Suprapubic skin (tissue), 4 donors: ENCODE results near the gene ASPN. TPM values are rescaled to one million over a fixed set of nuclear protein-coding genes. Genes with fewer than 3 reads are reported as not detected.

Experiments used
- DNase-seq, 2 donors: peaks; one replicate each; pipeline ENCODE4 v3.0.0-alpha.2; 2019; ENCODE audit warnings: low spot score in 2 of 2
- H3K27ac ChIP-seq: fragments of 200-600 bp; sonication (generic); one replicate; pipeline ENCODE4 v1.5.1; 2019
- H3K27me3 ChIP-seq: fragments of 200-600 bp; sonication (generic); one replicate; pipeline ENCODE4 v1.5.1; 2019
- H3K36me3 ChIP-seq: fragments of 200-600 bp; sonication (generic); one replicate; pipeline ENCODE4 v1.5.1; 2019
- H3K4me1 ChIP-seq: fragments of 200-600 bp; sonication (generic); one replicate; pipeline ENCODE4 v1.5.1; 2019
- H3K4me3 ChIP-seq: fragments of 200-600 bp; sonication (generic); one replicate; pipeline ENCODE4 v1.5.1; 2019; ENCODE audit warnings: mild to moderate bottlenecking
- H3K9me3 ChIP-seq: fragments of 200-600 bp; sonication (generic); one replicate; pipeline ENCODE4 v1.5.1; 2019
- EP300 ChIP-seq: sonication (generic); formaldehyde crosslinking; IDR thresholded peaks from one replicate; pipeline ENCODE4 v1.6.1; 2017; ENCODE audit warnings: antibody characterized with exemption
- POLR2A ChIP-seq, 2 donors: fragments of 450-650 bp; IDR thresholded peaks; one replicate each; pipeline ENCODE4 v1.6.1; 2017; ENCODE audit warnings: antibody characterized with exemption in 2 of 2, mild to moderate bottlenecking in 2 of 2, moderate library complexity in 2 of 2
- POLR2AphosphoS5 ChIP-seq, 3 donors: sonication (generic); formaldehyde crosslinking; IDR thresholded peaks; one replicate each; pipeline ENCODE4 v1.6.1; 2017; ENCODE audit warnings: antibody characterized with exemption in 3 of 3
- WGBS: methylation state at CpG from one replicate; pipeline ENCODE4 v1.1.5; 2018; 5-methylcytosine and 5-hydroxymethylcytosine counted together
- total RNA-seq, 4 donors: library from RNA; depleted of rRNA; stranded (reverse); fragments of >200 nt; gene quantifications; one replicate each; pipeline ENCODE4 v1.1.0, GENCODE V29; 2016
- TF ChIP-seq, protein P1 (sequence below), 2 donors: fragments of 200-600 bp in 1 of 2; fragments of 450-650 bp in 1 of 2; sonication (generic) in 1 of 2; IDR thresholded peaks; one replicate each; pipeline ENCODE4 v1.5.1; 2016 to 2019; ENCODE audit warnings: antibody characterized with exemption in 2 of 2, mild to moderate bottlenecking in 1 of 2, moderate library complexity in 1 of 2

ASPN gene
- total RNA-seq = 10 to 100 TPM in 1 of 4 donors, 1 to 10 TPM in 3; 2.8 to 13.3 (median 5.3) TPM

- WGBS = 28% methylated on average over 3 of the region's 3 CpGs
- Histone ChIP-seq H3K4me1 (peaks cover 24% of the 10 kb centered on the region), H3K27ac (peak within 1 kb of the TSS; percentile 75), H3K27me3 (no peaks in the 10 kb centered on the region), H3K36me3 (no peaks in the 10 kb centered on the region), H3K4me3 (peak within 1 kb of the TSS; percentile 11), H3K9me3 (no peaks in the 10 kb centered on the region)
- no peak for DNase-seq
- TF ChIP-seq POLR2AphosphoS5 (IDR thresholded peaks at IDR 0.05) = no peak
- TF ChIP-seq, protein P1, sequence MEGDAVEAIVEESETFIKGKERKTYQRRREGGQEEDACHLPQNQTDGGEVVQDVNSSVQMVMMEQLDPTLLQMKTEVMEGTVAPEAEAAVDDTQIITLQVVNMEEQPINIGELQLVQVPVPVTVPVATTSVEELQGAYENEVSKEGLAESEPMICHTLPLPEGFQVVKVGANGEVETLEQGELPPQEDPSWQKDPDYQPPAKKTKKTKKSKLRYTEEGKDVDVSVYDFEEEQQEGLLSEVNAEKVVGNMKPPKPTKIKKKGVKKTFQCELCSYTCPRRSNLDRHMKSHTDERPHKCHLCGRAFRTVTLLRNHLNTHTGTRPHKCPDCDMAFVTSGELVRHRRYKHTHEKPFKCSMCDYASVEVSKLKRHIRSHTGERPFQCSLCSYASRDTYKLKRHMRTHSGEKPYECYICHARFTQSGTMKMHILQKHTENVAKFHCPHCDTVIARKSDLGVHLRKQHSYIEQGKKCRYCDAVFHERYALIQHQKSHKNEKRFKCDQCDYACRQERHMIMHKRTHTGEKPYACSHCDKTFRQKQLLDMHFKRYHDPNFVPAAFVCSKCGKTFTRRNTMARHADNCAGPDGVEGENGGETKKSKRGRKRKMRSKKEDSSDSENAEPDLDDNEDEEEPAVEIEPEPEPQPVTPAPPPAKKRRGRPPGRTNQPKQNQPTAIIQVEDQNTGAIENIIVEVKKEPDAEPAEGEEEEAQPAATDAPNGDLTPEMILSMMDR (IDR thresholded peaks at IDR 0.05) = no peak
These were observed at the start of gene ASPN for GRCh38 chr9:92482329-92482728. Gene ASPN (minus strand): TSS chr9:92482506.

DNA sequence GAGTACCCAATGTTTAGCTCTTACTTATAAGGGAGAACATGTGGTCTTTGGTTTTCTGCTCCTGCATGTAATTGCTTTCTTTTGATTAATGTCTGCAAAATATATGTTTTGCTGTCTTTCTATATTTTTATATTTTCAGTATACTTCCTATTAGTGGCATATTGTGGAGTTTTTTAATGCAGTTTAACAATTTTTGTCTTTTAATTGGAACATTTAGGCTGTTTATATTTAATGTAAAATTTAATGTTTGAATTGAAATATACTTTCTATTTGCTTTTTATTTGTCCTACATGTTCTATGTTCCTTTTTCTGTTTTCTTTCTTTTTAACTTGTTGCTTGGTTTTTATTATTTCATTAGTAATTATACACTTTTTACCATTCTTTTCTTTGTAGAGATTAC lies 48.6 kb upstream of the ASPN start:
- peaks cover 4% of the 10 kb centered on the region for H3K9me3 ChIP-seq

GRCh38 chr9:92529124-92529523 lies 46.8 kb upstream of the ASPN start:
- H3K4me3 ChIP-seq = no peak overlapping the region
- 95% methylated on average over 3 of the region's 3 CpGs for WGBS
- H3K27me3 ChIP-seq = no peaks in the 10 kb centered on the region
- no peaks in the 10 kb centered on the region for H3K36me3 ChIP-seq
- DNase-seq = no peak
- H3K27ac ChIP-seq = no peak overlapping the region
- peaks cover 7% of the 10 kb centered on the region for H3K4me1 ChIP-seq
- peaks cover 4% of the 10 kb centered on the region for H3K9me3 ChIP-seq
- TF ChIP-seq EP300 (no peak), POLR2AphosphoS5 (IDR thresholded peaks at IDR 0.05) (no peak), POLR2A (IDR thresholded peaks at IDR 0.05) (no peak)
- TF ChIP-seq, protein P1 (IDR thresholded peaks at IDR 0.05) = no peak

More for the DNA sequence above, 48.6 kb upstream of the ASPN start:
- no peak for DNase-seq
- Histone ChIP-seq H3K4me3 (no peak overlapping the region), H3K27ac (no peak overlapping the region), H3K4me1 (peaks cover 14% of the 10 kb centered on the region), H3K36me3 (no peaks in the 10 kb centered on the region), H3K27me3 (no peaks in the 10 kb centered on the region)
- TF ChIP-seq POLR2A (IDR thresholded peaks at IDR 0.05) = no peak
- TF ChIP-seq EP300 = no peak
- TF ChIP-seq POLR2AphosphoS5 (IDR thresholded peaks at IDR 0.05) = no peak
- TF ChIP-seq, protein P1 (IDR thresholded peaks at IDR 0.05) = no peak

GRCh38 chr9:92528522-92528849 lies 46.2 kb upstream of the ASPN start:
- no peaks in the 10 kb centered on the region for H3K36me3 ChIP-seq
- TF ChIP-seq EP300 = no peak
- TF ChIP-seq, protein P1 (IDR thresholded peaks at IDR 0.05) = no peak
- TF ChIP-seq POLR2AphosphoS5 (IDR thresholded peaks at IDR 0.05) = no peak
- TF ChIP-seq POLR2A (IDR thresholded peaks at IDR 0.05) = no peak
- H3K4me1 ChIP-seq = peaks cover under 1% of the 10 kb centered on the region
- DNase-seq = no peak
- no peak overlapping the region for H3K27ac ChIP-seq
- H3K27me3 ChIP-seq = no peaks in the 10 kb centered on the region
- peaks cover 4% of the 10 kb centered on the region for H3K9me3 ChIP-seq
- no peak overlapping the region for H3K4me3 ChIP-seq
- WGBS = 94% methylated on average over 1 of the region's 1 CpG

DNA sequence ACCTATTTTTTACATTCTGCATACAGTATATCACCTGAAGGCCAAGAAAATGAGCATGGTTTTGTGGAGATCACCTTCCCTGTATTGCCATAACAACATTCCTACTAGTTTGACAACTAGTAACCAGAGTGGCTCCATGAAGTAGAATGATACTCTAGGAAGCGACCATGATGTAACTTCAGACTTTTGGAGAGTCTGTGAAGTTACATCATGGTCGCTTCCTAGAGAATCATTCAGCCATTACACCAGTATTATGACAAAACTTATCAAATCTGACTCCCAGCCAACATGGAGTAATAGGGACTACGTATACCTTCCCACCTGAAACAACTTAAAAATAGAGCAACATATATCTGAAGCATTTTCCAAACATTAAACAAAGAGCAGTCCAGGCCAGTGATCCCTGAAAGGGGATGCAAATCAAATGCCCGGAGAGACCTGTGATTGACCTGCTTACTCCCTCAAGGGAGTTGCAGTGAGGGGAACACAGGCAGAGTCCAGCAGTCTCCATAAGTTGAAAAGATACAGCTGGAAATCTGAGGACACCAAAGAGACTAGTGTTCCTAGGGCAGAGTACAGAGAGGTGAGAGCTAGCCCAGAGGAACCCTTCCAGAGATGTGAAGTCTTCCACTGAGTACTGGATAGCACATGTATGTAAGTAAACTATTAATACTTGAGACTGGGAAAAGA lies 45.7 kb upstream of the ASPN start:
- Histone ChIP-seq H3K9me3 (peaks cover 4% of the 10 kb centered on the region), H3K4me3 (no peak overlapping the region), H3K4me1 (no peaks in the 10 kb centered on the region), H3K36me3 (no peaks in the 10 kb centered on the region), H3K27me3 (no peaks in the 10 kb centered on the region), H3K27ac (no peak overlapping the region)
- DNase-seq = no peak
- TF ChIP-seq POLR2AphosphoS5 (IDR thresholded peaks at IDR 0.05) (no peak), EP300 (no peak), POLR2A (IDR thresholded peaks at IDR 0.05) (no peak)
- TF ChIP-seq, protein P1 (IDR thresholded peaks at IDR 0.05) = no peak
- 91% methylated on average over 4 of the region's 4 CpGs for WGBS
